GM10266 (cell line): ENCODE results near the gene LIPG.

Experiments
- DNase-seq: peaks from one replicate; pipeline ENCODE4 v3.0.0; 2012; ENCODE audit errors: extremely low spot score
- TF ChIP-seq, protein P1 (sequence below): IDR thresholded peaks from 2 replicates; pipeline ENCODE4 v1.5.1; 2012; ENCODE audit warnings: mild to moderate bottlenecking, low read depth; ENCODE audit not compliant: control insufficient read depth, insufficient read depth; ENCODE audit errors: missing control alignments

Gene LIPG

DNA sequence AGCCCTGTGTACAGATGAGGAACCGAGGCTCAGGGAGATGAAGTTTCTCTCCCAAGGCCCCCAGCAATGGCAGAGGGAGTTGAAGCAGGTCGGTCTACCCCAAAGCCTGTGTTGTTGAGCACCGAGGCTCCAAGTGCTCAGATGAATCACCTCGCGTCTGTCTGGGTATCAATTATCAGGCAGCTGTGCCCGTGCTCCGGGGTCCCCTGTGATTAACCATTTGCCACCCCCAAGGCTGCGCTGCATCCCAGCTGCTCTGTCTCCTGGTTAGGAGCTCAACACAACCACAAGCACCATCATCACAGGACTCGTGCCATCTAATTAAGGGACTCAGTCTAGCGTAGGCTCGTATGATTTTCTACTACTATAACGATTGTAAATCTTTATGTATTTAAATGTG, 27.1 kb downstream of the LIPG start:
- TF ChIP-seq, protein P1, sequence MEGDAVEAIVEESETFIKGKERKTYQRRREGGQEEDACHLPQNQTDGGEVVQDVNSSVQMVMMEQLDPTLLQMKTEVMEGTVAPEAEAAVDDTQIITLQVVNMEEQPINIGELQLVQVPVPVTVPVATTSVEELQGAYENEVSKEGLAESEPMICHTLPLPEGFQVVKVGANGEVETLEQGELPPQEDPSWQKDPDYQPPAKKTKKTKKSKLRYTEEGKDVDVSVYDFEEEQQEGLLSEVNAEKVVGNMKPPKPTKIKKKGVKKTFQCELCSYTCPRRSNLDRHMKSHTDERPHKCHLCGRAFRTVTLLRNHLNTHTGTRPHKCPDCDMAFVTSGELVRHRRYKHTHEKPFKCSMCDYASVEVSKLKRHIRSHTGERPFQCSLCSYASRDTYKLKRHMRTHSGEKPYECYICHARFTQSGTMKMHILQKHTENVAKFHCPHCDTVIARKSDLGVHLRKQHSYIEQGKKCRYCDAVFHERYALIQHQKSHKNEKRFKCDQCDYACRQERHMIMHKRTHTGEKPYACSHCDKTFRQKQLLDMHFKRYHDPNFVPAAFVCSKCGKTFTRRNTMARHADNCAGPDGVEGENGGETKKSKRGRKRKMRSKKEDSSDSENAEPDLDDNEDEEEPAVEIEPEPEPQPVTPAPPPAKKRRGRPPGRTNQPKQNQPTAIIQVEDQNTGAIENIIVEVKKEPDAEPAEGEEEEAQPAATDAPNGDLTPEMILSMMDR = no peak
- DNase-seq = no peak

DNA sequence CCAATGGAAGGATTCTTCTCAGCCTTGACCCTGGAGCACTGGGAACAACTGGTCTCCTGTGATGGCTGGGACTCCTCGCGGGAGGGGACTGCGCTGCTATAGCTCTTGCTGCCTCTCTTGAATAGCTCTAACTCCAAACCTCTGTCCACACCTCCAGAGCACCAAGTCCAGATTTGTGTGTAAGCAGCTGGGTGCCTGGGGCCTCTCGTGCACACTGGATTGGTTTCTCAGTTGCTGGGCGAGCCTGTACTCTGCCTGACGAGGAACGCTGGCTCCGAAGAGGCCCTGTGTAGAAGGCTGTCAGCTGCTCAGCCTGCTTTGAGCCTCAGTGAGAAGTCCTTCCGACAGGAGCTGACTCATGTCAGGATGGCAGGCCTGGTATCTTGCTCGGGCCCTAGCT, 28.8 kb downstream of the LIPG start:
- TF ChIP-seq, protein P1 = no peak
- DNase-seq = no peak

DNA sequence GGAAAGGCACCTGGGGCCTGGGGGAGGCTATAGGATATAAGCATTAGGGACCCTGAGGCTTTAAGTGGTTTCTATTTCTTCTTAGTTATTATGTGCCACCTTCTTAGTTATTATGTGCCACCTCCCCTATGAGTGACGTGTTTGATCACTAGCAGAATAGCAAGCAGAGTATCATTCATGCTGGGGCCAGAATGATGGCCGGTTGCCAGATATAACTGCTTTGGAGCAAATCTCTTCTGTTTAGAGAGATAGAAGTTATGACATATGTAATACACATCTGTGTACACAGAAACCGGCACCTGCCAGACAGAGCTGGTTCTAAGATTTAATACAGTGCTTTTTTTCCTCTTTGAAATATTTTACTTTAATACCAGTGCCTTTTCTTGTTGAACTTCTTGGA, 29.4 kb downstream of the LIPG start:
- TF ChIP-seq, protein P1 = no peak
- DNase-seq = no peak

DNA sequence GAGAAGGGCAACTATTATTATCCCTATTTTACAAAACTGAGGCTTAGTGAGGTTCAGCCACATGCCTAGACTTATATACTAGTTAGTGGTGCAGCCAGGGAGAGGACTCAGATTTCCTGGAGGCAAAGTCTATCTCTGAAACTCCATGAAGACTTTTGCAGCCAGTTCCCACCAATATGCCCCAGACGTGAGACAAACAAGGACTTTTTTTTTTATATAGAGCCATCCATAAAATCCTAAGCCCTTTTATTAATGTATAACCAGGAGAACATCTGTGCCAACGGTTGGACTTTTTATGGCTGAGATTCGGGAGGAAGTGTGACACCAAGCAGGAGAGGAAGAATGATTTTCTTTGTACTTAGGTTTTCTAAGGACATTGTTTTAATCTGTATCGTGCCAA, 29.9 kb downstream of the LIPG start:
- no peak for DNase-seq
- TF ChIP-seq, protein P1 = no peak

DNA sequence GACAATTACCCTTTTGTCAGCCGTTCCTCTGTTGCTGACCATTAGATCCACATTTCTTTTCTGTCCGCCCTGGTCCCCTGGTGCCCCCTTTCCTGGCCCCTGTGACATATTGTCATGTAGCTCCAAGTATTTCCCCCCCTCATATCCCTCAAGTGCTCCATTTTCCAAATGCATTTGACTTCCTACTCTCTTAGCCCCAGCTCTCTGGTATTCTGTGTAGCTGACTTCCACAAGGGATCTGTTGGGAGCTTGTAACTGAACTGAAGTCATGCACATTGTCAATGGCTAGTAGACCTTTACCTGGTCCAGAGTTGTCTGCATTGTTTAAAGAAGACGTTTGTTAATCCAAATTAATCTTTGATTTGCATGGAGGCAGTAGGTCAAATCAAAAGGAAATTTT, 34.8 kb downstream of the LIPG start:
- TF ChIP-seq, protein P1 = no peak
- no peak for DNase-seq

DNA sequence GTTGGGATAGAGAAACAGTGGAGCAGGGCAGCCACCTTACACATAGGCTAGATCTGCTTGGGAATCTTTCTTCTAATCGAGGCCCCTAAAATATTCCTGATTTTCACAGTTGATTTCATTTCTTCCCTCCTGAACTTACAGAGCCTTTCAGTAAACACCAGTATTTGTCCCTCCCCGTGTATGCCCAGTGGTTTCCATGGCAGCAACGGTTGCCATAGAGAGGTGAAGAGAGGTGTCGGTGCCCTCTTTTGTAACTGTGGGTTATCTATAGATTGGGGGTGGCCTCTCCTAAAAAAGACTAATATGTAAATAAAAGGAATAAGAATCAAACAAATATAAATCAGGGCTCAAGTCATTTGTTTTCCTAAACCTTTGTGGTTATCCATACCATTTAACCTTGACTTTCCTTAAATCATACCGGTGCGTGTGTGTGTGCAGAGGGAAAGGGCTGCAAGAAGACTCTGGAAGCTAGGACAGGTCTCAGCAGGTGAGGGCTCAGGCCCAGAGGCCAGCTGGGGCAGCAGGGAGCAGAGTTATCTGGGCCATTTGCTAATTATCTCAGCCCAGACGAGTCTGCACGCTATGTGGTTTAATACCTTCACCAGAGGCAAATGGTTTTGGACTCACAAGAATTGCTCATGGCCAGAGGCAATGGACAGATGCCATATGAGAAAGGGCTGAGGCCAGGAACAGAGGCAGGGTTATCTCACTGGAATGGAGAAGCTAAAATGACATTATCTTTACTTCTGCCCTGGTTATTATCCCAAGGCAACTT, 35.5 kb downstream of the LIPG start:
- TF ChIP-seq, protein P1 = no peak
- no peak for DNase-seq

DNA sequence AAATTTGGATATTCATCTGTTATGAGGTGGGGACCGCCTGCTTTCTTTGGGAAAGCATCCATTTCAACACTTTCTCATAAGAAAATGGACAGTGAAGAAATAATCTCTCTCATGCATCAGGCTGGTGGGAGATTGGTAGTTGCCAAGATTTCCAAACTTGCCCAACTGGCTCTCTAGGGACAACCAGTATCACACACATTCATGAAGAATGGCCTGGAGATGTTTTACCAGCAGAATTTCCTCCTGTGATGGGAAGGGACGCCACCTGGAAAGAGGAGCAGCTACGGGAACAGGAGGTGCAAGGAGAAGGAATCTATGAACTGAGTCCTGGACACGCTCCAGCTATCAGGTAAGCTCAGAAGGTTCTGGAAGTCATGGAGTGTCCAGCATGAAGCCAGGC, 39.4 kb downstream of the LIPG start:
- DNase-seq = no peak
- TF ChIP-seq, protein P1 = no peak
